Measurements from ENCODE around the gene COLEC12.
"Not testable (repeated sequence)": the region's sequence is repeated elsewhere in the genome, so short reads cannot be mapped to it uniquely, and the experiment has no call there.

COLEC12 gene

DNA sequence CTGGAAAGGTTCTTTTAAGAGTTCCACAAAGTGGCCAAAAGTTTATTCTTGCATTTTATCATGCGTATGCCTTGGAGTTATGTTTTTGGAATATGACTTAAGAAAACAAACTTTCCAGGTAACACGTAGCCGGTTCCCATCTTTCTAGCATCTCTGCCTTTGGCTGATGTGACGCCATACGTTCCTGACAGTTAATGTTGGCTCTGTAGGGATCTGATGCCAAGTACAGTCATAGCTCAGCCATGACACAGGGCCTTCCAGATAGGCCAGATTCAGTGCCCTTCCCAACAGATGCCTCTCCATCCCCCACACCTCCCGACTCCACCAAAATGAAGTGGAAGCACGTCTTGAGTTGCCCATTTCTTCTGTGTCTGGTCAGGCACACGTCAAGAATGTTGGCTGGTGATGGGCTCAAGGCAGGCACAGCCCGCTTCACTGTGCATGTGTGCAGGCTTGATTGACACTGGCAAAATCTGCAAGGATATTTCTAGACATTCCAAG lies 181.7 kb downstream of the COLEC12 start:
- DNase-seq (ENCODE audit: low read depth), result no peak

DNA sequence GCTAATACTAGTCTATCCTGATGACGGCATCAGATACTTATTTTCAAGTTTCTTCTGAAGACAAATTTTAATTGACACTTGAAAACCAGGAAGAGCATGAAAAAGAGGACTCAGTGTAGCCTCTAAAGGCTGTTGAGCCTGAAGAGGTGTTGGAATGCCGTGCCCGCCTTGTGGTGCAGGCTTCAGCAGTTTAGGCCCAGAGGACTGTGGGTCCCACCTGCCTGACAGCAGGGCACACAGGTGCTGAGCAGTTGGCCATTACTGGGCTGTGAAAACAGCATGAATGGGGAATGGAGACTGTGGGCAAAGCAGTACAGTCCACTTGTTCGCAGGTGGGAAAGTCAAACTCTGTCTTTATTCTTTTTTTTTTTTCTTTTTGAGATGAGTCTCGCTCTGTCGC lies 182.9 kb downstream of the COLEC12 start:
- no peak for DNase-seq (ENCODE audit: low read depth)

DNA sequence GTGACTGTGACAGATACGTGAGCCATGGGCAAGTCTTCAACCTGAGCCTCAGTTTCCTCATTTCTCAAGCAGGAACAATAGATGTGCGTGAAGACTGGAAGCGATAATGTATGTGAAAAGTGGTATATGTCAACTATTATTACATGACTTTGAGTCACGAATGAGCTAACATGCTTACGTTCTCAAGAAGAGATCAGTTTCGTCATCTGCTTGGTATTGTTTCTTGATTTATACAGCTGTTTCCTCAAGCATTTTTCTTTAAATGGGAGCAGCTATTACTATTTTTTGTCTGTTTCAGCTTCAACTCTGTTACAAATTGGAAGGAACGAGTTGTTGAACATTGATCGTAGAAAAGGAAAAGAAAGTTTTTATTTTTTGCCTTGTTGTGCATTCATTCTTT lies 184.1 kb downstream of the COLEC12 start:
- DNase-seq (ENCODE audit: low read depth), result no peak

DNA sequence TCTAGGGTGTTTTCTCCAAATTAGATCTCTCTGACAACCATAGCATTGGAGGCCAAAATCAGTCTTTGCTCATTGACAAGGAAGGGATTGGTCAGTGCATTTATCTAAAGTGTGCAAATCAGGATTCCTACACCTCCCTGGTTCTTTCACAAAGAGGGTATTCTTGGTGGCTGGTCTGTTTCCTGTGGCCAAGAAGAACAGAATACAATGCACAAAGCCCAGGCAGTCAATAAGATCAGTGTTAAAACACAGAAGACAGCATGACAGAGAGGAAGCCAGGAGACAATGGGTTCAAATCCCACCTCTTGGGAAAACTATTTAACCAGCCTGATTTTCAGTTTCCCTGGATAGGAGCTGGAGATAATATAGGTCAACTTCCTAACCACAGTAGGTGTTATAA lies 186.6 kb downstream of the COLEC12 start:
- no peak for DNase-seq (ENCODE audit: low read depth)

DNA sequence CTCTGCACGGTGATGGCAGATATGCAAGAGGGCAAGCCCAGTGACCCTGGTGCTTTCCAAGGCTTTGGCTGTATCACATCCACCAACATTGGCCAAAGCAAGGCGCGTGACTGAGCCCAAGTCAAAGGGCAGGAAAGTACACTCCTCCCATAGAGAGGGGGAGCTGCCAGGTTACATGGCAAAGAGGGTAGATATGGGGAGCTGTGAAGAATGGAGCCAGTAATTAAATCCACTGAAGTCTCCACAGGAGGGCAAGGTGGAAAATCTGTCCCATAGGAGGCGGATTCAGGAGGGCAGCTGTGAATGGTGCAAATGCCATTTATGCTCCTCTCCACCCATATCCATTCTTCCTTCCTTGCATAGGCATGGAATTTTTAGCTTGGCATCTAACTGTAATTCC lies 188.1 kb downstream of the COLEC12 start:
- DNase-seq (ENCODE audit: low read depth), result no peak

DNA sequence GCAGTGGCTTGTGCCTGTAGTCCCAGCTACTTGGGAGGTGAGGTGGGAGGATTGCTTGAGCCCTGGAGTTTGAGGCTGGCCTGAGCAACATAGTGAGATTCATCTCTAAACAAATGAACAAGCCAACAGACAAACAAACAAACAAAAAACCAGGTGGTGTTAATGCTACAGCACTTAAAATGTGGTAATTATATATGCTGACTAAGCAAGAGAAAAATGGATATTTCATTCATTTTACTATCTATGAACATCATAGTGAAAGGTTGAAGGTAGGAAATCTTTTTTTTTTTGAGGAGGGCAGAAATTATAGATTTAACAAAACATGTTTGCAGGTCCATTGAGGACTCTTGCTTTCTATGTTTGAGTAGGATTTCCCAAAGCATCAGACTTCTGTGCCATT lies 190.5 kb downstream of the COLEC12 start:
- no peak for DNase-seq (ENCODE audit: low read depth)

DNA sequence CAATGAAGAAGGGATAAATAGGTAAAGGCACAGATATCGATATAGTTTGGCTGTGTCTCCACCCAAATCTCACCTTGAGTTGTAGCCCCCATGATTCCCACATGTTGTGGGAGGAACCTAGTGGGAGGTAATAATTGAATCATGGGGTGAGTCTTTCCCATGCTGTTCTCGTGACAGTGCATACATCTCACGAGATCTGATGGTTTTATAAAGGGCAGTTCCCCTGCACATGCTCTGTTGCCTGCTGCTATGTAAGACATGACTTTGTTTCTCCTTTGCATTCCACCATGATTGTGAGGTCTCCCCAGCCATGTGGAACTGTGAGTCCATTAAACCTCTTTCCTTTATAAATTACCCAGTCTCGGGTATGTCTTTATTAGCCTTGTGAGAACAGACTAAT lies 192.4 kb downstream of the COLEC12 start:
- DNase-seq (ENCODE audit: low read depth), result not testable (repeated sequence)

DNA sequence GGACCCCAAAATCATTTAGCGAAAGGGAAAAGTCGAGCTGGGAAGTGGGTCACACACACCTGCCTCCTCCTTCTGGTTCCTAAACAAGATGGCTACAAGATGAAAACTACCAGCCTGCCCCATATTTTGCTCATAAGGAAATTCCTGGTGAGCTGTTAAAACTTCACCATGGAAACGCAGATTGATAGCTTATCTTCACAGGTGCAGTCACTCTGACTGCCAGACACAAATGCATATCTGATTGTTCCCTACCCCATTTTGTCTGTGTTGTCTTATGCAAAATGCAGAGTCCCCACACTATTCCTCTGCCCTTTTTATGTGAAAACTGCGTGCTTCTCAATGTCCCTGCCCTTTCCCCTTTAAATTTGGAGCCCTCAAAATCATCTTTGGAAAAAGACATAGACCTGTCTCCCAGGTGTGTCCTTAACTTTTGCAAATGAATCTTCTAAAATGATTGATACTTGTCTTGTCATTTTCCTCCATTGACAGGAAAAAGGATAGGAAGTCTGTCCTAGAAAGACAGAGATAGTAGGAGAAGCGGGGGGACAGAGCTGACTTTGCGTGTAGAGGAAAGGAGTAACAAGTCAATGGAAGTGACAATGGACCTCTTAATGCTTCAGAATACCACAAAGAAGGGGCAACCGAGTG lies 193.8 kb downstream of the COLEC12 start:
- DNase-seq (ENCODE audit: low read depth), result no peak

DNA sequence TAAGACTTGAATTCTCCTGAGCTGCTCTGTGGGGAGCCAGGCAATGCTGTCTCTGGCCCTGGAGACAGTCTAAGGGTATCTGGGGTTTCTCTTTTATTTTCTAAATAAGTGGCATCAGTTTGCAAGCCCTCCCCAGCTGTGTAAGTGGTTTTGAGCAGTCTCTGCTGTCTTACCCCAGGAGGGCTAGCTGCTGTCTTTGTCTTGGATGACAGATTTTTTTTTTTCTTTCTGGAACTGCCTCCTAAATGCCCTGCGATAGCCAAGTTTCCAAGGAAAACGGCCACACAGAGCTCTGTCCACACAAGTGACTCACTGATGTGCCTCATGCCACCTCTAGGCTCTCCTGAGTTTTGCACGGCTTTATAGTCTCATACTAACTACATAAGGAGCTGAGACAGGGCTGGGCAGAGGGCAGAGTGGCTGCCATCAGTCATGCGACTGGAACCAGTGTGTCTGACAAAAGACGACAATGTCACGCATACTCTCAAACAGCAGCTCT lies 195.4 kb downstream of the COLEC12 start:
- DNase-seq (ENCODE audit: low read depth), result no peak

DNA sequence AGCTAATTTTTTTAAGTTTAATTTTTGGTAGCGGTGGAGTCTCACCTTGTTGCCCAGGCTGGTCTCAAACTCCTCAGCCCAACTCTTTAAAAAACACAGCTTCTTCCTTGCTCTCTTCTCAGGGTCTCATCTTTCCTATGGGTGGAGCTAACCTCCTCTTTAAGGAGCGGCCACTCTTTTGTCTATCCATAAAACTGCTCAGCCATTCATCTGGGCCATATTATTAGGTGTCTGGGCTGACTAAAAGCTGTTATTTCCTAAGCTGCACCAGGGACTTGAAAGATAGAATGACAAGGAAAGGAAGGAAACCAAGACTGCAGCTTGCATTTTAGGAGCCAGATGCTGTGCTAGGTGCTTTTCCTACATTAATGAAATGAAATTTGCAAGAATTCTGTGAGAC lies 196.9 kb downstream of the COLEC12 start:
- DNase-seq (ENCODE audit: low read depth), result no peak

DNA sequence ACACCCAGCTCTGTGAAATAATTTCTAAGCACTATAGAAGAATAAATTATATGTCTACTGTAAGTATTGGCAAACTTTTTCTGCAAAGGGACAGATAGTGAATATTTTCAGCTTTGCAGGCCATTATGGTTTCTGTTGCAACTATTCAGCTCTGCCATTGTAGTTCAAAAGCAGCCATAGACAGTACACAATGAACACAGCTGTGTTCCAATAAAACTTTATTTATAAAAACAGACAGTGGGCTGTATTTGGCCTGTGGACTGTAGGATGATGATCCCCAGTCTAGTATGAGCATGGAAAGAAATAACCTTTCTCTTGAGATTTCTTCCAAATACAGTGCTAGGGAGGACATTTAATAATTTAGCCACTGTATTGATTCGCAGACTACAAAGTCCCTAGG lies 197.5 kb downstream of the COLEC12 start:
- no peak for DNase-seq (ENCODE audit: low read depth)

DNA sequence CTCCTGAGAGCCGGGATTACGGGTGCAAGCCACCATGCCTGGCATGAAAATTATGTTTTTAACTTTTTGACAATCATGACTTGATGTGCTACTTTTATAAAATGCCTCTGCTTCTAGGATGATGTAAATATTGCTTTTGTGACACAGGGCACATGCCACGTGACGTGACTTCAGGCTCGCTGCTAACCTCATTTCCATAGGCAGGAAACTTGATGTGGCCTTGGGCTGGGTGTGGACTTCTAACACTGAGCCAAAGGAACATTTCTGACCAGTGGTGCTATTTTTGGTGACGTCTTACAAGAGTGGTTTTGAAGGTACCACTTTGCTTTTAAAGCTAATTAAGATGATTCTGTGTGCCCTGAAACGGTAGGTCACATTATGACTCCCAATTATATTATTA lies 198.4 kb downstream of the COLEC12 start:
- no peak for DNase-seq (ENCODE audit: low read depth)

DNA sequence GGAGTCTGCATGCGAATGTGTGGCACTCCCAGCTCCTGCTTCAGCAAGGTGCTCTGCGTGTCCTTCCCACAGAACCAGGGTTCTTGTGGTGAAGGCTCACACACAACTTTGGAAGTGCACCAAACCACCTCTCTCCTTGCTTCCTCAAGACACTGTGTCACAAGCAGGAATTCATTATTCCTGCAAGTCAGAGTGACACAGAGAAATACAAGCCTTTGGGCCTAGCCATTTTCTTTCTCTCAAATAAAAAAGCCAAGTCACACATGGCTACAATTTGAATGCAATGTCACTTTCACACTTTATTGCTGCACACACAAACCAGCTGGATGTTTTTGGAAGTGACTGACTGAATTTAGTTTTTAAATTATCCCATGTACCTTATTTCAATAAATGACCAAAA lies 202.6 kb downstream of the COLEC12 start:
- DNase-seq (ENCODE audit: low read depth), result no peak

DNA sequence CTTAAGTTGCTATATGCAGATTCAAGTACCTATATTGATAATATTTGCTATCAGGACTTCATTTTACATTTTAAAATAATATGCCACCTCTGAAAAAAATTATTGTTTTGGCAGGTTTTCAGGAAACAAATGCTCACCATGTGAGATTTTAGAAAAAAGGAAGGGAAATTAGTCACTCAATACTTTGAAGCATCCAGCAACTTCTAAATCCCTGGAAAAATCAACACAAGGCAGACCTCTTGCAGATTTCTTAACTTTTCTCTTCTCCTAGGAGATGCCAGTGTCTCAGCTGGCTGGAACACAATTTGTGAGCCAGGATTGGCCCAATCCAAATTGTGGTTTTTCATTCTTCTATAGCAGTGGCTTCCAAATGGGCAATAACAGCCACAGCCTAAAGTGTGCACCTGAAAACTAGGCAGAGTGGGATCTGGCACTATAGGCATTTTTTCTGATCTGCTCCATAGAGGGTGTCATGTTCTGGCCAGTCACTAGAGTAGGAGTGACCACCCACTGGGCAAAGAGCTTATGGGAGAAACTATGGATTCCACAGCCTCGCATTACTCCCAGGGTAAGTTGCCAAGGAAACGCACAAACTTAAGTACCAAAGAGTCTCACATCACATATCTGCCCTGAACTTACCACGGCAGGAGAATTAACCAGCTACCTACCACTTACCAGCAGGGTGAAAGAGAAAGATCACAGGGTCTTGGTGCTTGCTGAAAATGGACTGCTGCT lies 204.6 kb downstream of the COLEC12 start:
- DNase-seq (ENCODE audit: low read depth), result no peak

DNA sequence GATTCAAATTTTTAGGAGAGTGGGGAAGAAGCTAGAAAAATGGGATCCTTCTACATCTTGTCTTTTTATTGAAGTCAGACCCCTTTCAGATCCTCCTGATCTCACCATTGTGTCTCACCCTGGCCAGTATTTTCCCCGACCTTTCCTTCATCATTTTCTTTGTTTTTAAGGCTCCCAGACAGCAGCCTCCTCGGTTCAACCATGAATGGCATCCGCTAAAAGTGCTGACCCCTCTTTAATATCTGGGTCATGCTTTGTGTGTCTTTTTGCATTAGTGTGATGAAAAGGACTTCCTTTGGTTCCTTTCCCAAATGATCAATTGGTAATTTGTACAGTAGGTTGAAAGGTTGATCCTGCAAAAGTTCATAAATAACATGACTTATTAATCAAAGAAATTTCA lies 205.9 kb downstream of the COLEC12 start:
- DNase-seq (ENCODE audit: low read depth), result no peak

DNA sequence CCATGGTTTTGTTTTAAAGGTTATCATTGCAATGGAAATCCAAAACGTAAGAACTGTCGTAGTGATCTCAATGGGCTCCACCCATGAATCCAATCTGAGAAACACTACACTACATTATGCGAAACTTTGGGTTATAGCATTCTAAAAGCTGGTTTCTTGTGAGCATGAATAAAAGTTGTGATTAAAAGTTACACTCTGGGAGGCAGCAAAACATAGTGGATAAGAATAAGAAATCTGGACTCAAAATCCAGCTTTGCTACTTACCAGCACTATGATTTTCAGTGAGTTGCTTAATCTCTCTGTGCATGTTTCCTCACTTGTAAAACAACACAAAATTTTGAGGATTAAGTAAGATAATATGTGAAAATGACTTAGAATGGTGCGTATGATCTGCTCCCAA lies 207.0 kb downstream of the COLEC12 start:
- DNase-seq (ENCODE audit: low read depth), result no peak

DNA sequence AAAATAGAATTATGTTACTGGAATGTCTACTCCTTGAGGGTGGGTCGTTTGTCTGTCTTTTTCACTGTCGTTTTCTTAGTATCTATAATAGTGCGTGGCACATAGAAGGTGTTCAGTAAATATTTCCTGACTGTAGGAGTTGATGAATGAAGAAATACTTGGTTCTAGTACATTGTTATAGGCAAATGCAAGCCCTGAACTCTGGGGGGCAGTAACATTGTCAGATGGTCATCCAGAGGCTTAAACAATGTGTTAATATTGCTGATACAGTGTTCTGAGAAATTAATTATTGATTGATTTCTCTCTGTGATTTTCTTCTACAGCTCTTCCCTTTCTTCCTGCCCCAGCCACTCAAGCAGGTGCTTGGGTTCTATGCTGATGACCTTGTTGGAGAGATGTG lies 208.2 kb downstream of the COLEC12 start:
- DNase-seq (ENCODE audit: low read depth), result no peak

DNA sequence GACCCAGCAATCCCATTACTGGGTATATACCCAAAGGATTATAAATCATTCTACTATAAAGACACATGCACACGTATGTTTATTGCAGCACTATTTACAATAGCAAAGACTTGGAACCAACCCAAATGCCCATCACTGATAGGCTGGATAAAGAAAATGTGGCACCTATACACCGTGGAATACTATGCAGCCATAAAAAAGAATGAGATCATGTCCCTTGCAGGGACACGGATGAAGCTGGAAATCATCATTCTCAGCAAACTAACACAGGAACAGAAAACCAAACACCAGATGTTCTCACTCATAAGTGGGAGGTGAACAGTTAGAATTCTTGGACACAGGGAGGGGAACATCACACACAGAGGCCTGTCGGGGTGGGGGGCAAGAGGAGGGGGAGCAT lies 210.5 kb downstream of the COLEC12 start:
- DNase-seq (ENCODE audit: low read depth), result not testable (repeated sequence)

DNA sequence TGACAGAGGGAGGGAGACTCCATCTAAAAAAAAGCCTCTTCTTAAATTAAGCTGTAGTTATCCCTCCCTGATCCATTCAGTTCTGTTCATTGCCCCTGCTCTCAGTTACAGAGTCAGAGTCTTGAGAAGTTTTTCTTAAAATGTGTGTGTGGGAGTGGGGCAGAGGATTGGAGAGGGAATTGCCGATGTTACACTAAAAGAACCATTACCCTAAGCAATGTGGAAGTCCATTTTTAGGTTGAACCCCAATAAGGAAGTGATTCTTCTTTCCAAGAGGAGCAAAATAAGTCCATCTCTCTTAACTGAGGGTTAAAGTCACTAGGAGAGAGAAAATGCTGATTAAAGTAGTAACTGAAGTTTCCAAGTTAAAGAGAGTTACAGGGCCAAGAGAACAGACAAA lies 211.5 kb downstream of the COLEC12 start:
- DNase-seq (ENCODE audit: low read depth), result no peak

DNA sequence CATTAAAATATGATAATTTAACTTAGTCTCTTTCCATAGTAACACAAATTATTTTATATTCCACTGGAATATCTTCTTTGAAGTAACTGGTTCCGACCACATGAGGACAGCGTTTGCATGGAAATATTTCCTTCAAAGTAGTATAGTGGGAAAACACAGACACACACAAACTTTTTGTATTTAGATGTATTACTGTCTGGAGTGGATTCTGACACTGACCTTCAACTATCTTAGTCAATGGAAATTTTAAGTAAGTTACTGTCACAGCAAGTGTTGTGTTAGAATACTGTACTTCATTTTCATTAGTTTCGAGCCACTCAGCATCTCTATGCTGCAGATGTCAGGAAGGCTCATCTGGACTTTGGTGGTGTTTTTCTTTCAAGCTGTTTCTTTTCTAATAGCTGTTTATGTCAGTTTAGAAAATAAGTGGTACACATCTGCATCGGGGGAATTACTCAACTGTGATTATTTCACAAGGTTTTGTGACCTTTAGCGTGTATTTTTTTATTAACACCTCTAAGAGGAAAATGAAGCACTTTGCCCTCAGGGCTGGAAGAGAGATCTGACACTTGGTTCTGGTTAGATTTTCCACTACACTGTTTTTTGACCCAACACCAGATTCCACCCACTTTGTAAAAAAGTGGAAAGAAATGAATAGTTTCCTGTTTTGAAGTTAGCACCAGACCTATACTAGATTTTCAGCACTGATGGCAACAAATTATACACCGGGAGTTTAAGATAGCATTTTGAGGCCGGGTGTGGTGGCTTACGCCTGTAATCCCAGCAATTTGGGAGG lies 213.8 kb downstream of the COLEC12 start:
- DNase-seq (ENCODE audit: low read depth), result no peak

DNA sequence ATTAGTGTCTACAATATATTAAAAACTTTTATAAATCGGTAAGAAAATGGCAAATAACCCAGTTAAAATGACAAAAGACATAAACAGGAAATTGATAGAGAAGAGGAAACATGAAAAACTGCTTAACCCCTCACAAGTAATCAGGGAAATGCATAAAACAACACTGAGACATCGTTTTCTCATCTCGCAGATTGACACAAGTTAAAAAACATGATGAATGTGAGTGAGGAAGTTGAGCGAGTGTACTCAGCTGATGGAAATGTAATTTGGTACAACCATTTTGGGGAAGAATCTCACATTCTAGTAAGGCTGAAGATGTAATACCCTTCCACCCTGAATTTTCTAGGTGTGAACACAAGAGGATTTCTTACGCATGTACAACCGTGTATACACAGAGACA lies 214.7 kb downstream of the COLEC12 start:
- no peak for DNase-seq (ENCODE audit: low read depth)

DNA sequence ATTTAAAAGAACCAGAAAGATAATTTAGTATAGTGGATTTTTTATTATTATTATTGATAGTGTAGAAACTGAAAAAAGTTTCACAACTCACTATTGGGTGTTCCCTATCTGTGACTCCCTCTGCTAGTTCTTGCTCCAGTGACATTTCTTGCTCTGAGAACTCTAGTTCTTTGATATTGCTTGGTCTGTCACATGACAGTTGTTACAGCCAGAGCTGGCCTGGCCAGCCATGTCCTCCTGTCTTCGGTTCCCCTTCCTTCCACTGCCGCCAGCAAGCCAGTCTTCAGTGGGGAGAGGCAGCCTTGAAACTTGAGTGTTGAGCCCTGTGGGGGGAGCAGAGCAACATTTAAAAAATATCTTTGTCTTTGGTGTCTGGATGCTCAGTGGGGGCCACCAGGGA lies 225.0 kb downstream of the COLEC12 start:
- no peak for DNase-seq (ENCODE audit: low read depth)

DNA sequence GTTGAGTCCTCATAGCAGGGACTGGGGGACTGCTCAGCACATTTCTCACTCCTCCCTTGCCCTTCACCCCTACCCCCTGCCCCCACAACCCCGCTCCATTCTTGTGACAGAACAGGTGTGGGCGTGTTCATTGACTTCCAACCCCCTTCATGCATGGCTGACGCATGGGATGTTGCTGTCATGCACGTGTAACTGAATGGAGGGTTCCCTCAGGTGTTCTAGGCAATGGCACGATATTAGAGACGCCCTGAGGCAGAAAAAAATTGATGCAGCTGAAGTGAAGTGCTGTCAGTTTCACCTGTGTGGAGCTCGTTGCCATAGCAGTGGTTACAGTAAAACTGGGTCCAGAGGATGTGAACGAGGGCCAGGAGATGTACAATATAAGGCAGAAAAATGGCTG lies 226.2 kb downstream of the COLEC12 start:
- DNase-seq (ENCODE audit: low read depth), result no peak
